HEK293 (cell line): ENCODE results near the gene UCHL1.

Experiments
- KLF10 ChIP-seq: fragments of 450-650 bp; IDR thresholded peaks from 2 replicates; pipeline ENCODE4 v1.5.1; 2018; ENCODE audit warnings: missing biosample characterization, mild to moderate bottlenecking, missing genetic modification characterization
- KLF16 ChIP-seq: fragments of 450-650 bp; formaldehyde crosslinking; IDR thresholded peaks from 2 replicates; pipeline ENCODE4 v1.5.1; 2017; ENCODE audit warnings: missing biosample characterization, missing genetic modification characterization
- OVOL3 ChIP-seq: fragments of 450-650 bp; formaldehyde crosslinking; IDR thresholded peaks from 2 replicates; pipeline ENCODE4 v1.5.1; 2016; ENCODE audit warnings: missing biosample characterization, missing genetic modification characterization
- ZNF184 ChIP-seq: fragments of 450-650 bp; IDR thresholded peaks from 2 replicates; pipeline ENCODE4 v1.5.1; 2018; ENCODE audit warnings: missing biosample characterization, mild to moderate bottlenecking, missing genetic modification characterization
- TF ChIP-seq, protein P1 (sequence below): fragments of 450-650 bp; formaldehyde crosslinking; IDR thresholded peaks from 2 replicates; pipeline ENCODE4 v1.5.0; 2017; ENCODE audit warnings: missing biosample characterization, missing genetic modification characterization, borderline replicate concordance
- TF ChIP-seq, protein P2 (sequence below): fragments of 450-650 bp; formaldehyde crosslinking; IDR thresholded peaks from 2 replicates; pipeline ENCODE4 v1.5.1; 2016; ENCODE audit warnings: missing biosample characterization, missing genetic modification characterization
- TF ChIP-seq, protein P3 (sequence below): fragments of 450-650 bp; formaldehyde crosslinking; IDR thresholded peaks from 2 replicates; pipeline ENCODE4 v1.5.1; 2016; ENCODE audit warnings: missing biosample characterization, missing genetic modification characterization, low read depth
- TF ChIP-seq, protein P4 (sequence below): fragments of 450-650 bp; formaldehyde crosslinking; IDR thresholded peaks from 2 replicates; pipeline ENCODE4 v1.5.1; 2016; ENCODE audit warnings: missing biosample characterization, missing genetic modification characterization
- TF ChIP-seq, protein P5 (sequence below): fragments of 450-650 bp; formaldehyde crosslinking; IDR thresholded peaks from 2 replicates; pipeline ENCODE4 v1.5.1; 2016; ENCODE audit warnings: missing biosample characterization, missing genetic modification characterization, borderline replicate concordance

DNA sequence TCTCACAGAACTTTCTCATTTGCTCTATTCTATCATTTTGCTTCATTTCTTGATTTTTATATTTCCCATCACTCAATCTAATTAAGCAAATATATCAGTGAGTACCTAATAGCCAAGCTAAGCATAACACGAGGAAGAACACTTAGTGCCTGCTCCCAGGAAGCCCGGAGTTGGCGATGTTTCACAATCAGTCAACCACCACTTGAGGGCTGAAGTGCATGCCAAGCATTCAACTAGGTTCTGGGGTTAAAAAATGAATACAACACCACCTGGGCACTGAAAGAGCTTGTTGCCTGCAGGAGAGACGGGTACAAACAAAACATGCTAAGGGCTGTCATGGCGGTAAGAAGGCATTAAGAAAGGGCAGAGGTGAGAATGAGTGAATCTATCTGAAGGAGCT is 47.5 kb downstream of the UCHL1 start:
- TF ChIP-seq, protein P1, sequence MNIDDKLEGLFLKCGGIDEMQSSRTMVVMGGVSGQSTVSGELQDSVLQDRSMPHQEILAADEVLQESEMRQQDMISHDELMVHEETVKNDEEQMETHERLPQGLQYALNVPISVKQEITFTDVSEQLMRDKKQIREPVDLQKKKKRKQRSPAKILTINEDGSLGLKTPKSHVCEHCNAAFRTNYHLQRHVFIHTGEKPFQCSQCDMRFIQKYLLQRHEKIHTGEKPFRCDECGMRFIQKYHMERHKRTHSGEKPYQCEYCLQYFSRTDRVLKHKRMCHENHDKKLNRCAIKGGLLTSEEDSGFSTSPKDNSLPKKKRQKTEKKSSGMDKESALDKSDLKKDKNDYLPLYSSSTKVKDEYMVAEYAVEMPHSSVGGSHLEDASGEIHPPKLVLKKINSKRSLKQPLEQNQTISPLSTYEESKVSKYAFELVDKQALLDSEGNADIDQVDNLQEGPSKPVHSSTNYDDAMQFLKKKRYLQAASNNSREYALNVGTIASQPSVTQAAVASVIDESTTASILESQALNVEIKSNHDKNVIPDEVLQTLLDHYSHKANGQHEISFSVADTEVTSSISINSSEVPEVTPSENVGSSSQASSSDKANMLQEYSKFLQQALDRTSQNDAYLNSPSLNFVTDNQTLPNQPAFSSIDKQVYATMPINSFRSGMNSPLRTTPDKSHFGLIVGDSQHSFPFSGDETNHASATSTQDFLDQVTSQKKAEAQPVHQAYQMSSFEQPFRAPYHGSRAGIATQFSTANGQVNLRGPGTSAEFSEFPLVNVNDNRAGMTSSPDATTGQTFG = no peak
- TF ChIP-seq, protein P2, sequence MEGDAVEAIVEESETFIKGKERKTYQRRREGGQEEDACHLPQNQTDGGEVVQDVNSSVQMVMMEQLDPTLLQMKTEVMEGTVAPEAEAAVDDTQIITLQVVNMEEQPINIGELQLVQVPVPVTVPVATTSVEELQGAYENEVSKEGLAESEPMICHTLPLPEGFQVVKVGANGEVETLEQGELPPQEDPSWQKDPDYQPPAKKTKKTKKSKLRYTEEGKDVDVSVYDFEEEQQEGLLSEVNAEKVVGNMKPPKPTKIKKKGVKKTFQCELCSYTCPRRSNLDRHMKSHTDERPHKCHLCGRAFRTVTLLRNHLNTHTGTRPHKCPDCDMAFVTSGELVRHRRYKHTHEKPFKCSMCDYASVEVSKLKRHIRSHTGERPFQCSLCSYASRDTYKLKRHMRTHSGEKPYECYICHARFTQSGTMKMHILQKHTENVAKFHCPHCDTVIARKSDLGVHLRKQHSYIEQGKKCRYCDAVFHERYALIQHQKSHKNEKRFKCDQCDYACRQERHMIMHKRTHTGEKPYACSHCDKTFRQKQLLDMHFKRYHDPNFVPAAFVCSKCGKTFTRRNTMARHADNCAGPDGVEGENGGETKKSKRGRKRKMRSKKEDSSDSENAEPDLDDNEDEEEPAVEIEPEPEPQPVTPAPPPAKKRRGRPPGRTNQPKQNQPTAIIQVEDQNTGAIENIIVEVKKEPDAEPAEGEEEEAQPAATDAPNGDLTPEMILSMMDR (tag by site-specific recombination) = no peak
- TF ChIP-seq, protein P3, sequence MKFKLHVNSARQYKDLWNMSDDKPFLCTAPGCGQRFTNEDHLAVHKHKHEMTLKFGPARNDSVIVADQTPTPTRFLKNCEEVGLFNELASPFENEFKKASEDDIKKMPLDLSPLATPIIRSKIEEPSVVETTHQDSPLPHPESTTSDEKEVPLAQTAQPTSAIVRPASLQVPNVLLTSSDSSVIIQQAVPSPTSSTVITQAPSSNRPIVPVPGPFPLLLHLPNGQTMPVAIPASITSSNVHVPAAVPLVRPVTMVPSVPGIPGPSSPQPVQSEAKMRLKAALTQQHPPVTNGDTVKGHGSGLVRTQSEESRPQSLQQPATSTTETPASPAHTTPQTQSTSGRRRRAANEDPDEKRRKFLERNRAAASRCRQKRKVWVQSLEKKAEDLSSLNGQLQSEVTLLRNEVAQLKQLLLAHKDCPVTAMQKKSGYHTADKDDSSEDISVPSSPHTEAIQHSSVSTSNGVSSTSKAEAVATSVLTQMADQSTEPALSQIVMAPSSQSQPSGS (tag by site-specific recombination) = no peak
- TF ChIP-seq ZNF184 = no peak
- no peak for TF ChIP-seq KLF16 (tag by site-specific recombination)
- TF ChIP-seq KLF10 (tag by site-specific recombination) = no peak
- TF ChIP-seq, protein P4, sequence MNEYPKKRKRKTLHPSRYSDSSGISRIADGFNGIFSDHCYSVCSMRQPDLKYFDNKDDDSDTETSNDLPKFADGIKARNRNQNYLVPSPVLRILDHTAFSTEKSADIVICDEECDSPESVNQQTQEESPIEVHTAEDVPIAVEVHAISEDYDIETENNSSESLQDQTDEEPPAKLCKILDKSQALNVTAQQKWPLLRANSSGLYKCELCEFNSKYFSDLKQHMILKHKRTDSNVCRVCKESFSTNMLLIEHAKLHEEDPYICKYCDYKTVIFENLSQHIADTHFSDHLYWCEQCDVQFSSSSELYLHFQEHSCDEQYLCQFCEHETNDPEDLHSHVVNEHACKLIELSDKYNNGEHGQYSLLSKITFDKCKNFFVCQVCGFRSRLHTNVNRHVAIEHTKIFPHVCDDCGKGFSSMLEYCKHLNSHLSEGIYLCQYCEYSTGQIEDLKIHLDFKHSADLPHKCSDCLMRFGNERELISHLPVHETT = no peak
- TF ChIP-seq, protein P5, sequence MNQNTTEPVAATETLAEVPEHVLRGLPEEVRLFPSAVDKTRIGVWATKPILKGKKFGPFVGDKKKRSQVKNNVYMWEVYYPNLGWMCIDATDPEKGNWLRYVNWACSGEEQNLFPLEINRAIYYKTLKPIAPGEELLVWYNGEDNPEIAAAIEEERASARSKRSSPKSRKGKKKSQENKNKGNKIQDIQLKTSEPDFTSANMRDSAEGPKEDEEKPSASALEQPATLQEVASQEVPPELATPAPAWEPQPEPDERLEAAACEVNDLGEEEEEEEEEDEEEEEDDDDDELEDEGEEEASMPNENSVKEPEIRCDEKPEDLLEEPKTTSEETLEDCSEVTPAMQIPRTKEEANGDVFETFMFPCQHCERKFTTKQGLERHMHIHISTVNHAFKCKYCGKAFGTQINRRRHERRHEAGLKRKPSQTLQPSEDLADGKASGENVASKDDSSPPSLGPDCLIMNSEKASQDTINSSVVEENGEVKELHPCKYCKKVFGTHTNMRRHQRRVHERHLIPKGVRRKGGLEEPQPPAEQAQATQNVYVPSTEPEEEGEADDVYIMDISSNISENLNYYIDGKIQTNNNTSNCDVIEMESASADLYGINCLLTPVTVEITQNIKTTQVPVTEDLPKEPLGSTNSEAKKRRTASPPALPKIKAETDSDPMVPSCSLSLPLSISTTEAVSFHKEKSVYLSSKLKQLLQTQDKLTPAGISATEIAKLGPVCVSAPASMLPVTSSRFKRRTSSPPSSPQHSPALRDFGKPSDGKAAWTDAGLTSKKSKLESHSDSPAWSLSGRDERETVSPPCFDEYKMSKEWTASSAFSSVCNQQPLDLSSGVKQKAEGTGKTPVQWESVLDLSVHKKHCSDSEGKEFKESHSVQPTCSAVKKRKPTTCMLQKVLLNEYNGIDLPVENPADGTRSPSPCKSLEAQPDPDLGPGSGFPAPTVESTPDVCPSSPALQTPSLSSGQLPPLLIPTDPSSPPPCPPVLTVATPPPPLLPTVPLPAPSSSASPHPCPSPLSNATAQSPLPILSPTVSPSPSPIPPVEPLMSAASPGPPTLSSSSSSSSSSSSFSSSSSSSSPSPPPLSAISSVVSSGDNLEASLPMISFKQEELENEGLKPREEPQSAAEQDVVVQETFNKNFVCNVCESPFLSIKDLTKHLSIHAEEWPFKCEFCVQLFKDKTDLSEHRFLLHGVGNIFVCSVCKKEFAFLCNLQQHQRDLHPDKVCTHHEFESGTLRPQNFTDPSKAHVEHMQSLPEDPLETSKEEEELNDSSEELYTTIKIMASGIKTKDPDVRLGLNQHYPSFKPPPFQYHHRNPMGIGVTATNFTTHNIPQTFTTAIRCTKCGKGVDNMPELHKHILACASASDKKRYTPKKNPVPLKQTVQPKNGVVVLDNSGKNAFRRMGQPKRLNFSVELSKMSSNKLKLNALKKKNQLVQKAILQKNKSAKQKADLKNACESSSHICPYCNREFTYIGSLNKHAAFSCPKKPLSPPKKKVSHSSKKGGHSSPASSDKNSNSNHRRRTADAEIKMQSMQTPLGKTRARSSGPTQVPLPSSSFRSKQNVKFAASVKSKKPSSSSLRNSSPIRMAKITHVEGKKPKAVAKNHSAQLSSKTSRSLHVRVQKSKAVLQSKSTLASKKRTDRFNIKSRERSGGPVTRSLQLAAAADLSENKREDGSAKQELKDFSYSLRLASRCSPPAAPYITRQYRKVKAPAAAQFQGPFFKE (tag by site-specific recombination) = no peak
- no peak for TF ChIP-seq OVOL3 (tag by site-specific recombination)
